Activated gamma-delta T cell treated with Interleukin-2 at 50 U/mL for 16 hours (primary cell): ENCODE measurements around the gene CDC123.
"Not testable (repeated sequence)": the region's sequence is repeated elsewhere in the genome, so short reads cannot be mapped to it uniquely, and the experiment has no call there.

Experiments used
- DNase-seq: peaks from one replicate; pipeline ENCODE4 v3.0.0-alpha.2; 2020

CDC123 gene, protein sequence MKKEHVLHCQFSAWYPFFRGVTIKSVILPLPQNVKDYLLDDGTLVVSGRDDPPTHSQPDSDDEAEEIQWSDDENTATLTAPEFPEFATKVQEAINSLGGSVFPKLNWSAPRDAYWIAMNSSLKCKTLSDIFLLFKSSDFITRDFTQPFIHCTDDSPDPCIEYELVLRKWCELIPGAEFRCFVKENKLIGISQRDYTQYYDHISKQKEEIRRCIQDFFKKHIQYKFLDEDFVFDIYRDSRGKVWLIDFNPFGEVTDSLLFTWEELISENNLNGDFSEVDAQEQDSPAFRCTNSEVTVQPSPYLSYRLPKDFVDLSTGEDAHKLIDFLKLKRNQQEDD

DNA sequence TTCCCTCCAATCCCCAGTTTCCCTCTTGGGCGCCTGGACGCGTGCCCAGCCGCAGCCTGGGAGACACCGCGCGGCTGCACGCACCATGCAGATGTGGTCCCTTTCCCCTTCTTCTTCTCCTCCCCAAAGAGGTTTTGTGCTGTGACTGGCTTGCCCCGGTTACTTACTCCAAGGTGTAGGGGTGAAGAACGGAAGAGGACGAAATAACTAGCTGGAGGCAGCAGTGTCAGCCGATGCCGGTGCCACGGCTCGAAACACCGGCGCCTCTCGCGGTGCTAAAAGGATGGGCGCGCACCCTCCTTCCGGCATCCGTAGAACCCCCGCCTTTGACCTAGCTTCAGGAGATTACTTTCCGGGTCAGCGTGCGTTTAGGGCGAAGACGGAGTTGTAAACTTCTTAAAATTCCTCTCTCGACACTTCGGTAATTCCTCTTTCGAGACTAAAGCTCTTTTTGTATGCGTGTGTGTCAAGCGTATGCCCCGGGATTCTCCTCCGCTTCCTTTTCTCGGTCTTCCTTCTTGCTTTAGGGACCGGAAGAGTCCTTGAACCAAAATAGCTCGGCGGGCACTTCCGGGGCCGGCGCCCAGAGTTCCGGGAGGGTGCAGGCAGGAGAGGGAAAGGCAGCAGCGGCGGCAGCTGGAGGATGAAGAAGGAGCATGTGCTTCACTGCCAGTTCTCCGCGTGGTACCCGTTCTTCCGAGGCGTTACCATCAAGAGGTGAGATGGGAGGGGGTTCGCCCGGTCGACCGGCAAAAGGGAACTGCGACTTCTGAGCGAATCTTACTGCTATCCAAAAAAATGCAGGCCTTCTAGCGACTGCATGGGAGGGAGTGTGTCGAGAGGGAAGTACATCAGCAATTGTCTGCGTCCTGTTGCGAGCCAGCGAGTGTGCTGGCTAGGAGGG, at the start of gene CDC123, which contains the start of gene NUDT5:
CDC123 (plus strand) TSS at position 586 of the 904 bp plus-strand sequence; CDS start at position 644, 58 bp downstream.
NUDT5 (minus strand) TSS at position 289 of the 904 bp plus-strand sequence. CDS start 9,600 bp downstream, outside the sequence.
- DNase-seq = peak; percentile 77

DNA sequence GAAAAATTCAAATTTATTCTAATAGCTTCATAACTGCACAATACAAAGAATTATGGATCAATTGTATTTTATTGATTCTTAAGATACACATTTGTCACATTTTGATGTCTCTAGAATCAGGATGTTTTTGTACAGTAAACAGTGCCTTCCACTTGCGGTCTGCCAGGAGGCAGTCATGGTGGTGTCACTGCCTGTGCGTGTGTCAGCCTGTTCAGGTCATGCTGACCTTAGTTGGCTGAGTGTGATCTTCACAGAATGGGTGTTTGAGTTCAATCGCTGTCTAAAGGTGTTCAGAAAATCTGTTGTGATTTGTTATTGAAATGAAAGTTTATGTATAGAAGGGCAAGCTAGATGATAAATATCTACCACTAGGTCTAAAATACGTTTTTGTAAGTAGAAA, 45.8 kb upstream of the CDC123 start:
- no peak for DNase-seq

GRCh38 chr10:12154516-12154915, 41.5 kb upstream of the CDC123 start:
- no peak for DNase-seq

GRCh38 chr10:12156367-12157123, 39.4 kb upstream of the CDC123 start:
- DNase-seq = no peak

- no peak for DNase-seq
Observed at GRCh38 chr10:12158111-12158510, 37.9 kb upstream of the CDC123 start.

GRCh38 chr10:12160664-12161063, 35.3 kb upstream of the CDC123 start:
- DNase-seq = no peak

- no peak for DNase-seq
Observed at GRCh38 chr10:12162927-12163326, 33.1 kb upstream of the CDC123 start.

- no peak for DNase-seq
Observed at GRCh38 chr10:12164085-12164484, 31.9 kb upstream of the CDC123 start.

DNA sequence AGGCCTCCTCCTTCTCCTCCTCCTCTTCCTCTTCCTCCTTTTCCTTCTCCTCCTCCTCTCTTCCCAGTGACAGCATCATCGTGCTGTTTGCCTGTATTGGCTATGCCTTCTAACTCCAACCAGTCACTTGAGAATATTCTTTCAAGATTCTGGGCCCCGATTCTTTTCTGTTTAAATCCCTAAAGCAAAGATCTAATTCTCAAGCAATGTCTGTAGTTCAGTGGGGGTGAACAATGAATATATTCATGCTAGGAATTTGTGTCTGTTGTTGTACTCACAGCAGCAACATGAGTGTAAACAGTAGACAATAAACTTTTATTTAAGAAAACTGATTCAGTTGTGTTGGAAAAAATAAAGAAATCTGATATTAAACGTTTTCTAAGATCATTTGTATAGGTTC, 31.0 kb upstream of the CDC123 start:
- no peak for DNase-seq

DNA sequence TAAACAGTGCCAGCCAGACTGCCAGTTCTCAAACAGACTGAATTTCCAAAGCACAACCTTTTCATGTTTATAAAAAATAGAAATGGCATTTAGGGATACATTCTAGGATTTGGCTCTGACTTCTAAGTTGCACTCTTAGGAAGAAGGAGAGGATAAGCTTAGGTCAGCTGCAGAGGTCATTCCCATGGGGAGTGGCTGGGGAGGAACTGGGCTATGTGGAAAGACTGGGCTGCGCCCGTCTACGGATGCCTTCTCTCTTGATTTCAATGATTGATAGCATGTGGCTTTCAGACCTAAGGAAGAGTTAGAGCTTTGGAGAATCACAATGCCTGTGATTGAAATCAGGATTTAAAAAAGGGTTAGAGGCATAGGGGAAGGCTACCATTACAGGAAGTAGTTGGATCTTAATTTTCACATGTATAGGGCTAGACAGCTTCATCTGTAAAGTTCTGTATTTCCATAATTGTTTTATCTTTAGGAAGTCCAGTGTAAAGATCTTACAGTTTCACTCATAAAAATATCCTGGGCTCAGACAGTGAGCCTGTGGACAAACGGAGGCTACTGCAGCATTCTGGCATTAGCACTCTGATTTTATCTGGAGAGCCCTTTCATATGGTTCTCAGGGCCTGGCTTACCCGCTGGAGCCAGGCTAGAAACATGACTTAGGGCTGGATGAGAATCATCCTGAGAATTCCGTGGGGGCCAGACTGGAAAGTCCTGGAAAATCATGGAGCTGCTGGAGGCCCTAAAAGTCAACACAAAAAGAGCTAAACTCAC, 29.8 kb upstream of the CDC123 start:
- DNase-seq = no peak

GRCh38 chr10:12171512-12171911, 24.5 kb upstream of the CDC123 start:
- not testable (repeated sequence) for DNase-seq

GRCh38 chr10:12177642-12178041, 18.3 kb upstream of the CDC123 start:
- DNase-seq = no peak

DNA sequence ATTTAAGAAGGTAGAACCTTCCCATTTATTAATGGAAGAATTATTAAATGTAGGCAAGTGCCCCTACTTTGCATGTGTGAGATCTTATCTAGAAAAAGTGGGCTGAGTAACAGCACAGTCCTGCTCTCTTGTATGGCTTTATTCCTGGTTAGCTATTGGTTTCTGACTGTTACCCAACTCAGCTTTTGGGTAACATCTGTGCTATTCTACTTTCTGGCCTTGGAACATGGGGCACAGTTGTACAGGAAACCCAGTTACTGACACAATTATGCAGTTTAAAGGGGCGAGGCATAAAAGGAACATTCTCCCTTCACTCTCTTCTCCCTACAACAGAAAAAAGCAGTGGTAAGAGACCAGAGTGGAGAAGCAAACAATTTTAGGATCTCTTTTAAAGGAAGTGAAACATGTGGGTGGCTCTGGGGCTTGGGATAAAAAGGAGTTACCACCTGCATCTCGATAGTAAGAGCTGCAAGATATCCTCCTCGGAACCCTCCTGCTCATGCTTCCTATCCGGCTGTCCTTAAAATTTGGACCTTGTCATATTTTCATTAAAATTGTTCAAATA, 16.3 kb upstream of the CDC123 start:
- no peak for DNase-seq

- DNase-seq = no peak
Observed at GRCh38 chr10:12180221-12180974, 15.6 kb upstream of the CDC123 start.

GRCh38 chr10:12181065-12181775, 14.8 kb upstream of the CDC123 start:
- peak; percentile 74 for DNase-seq

GRCh38 chr10:12184165-12184564, 11.8 kb upstream of the CDC123 start:
- DNase-seq = no peak

- no peak for DNase-seq
Observed at GRCh38 chr10:12186323-12186722, 9.7 kb upstream of the CDC123 start.

DNA sequence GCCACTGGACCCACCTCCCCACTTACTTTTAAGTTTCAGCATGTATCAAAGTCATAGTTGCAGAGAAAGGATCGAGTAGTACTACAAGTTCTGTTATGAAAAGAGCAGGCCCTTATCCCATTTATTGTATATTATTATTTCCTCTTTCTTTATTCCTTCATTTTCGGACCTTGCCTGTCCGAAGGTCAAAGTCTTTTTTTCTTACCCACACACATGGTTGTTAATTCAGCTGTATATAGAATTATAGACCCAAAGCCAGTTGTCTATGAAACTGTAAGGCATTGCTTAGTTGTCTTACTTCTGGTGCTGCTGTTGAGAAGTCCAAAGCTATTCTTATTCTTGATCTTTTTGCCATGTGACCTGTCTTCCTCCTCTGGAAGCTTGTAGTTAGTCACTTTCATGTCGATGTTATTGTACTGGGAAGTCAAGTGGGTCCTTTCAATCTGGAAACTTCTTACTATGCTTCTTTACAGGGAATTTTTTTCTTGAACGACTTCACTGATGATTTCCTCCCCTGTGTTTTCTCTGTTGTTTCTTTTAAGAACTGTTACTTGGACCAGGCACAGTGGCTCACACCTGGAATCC, 8.6 kb upstream of the CDC123 start:
- no peak for DNase-seq

DNA sequence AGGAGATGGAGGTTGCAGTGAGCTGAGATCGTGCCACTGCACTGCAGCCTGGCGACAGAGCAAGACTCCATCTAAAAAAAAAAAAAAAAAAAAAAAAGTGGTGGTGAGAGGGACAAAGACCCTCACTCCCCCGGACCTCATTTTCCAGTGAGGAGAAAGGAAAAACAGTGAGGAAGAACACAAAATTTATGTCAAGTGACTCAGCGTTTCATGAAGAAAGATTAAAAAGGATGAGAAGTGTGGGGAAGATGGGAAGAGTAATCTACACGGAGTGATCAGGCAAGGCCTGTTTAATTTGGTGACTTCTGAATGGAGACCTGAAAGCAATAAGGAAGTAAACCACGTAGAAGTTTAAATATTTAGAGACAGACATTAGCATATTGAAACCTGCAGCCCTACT, 7.3 kb upstream of the CDC123 start:
- no peak for DNase-seq

DNA sequence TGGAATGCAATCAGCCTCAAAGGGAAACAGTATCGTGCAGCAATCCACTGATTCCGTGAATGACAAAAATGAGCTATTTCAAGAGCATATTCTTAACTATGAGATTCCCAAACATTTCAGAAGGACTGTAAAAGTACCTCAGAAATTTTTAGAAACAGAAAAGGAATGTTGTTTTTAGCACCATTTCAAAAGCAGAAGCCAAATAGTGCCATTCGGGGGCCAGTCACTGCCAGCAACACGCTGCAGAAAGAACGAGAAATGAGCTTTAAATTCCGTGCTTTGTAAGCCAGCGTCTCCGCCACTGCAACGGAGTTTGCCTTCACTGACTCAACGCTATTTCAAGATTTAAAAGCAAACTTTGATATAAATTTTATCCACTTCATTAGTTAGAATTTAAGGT, 6.6 kb upstream of the CDC123 start:
- DNase-seq = no peak
